Mucosa of descending colon (tissue), 3 donors: ENCODE measurements around the gene RASGRP2. TPM values are rescaled to one million over a fixed set of nuclear protein-coding genes. Genes with fewer than 3 reads are reported as not detected.

Experiments
- ATAC-seq: fragments of 200-7000 bp; cut with Tn5 transposase; one replicate; pipeline ENCODE4 v1.9.1; 2020; ENCODE audit warnings: mild to moderate bottlenecking, moderate library complexity
- DNase-seq, 3 donors: peaks; one replicate each; pipeline ENCODE4 v3.0.0-alpha.2; 2020
- H3K36me3 ChIP-seq: fragments of 200-600 bp; one replicate; pipeline ENCODE4 v1.8.0; 2021; ENCODE audit warnings: low read depth, mild to moderate bottlenecking
- H3K4me1 ChIP-seq: fragments of 200-600 bp; one replicate; pipeline ENCODE4 v1.8.0; 2021; ENCODE audit warnings: low read depth, mild to moderate bottlenecking
- H3K4me3 ChIP-seq: fragments of 200-600 bp; one replicate; pipeline ENCODE4 v1.8.0; 2021; ENCODE audit warnings: mild to moderate bottlenecking
- H3K9me3 ChIP-seq: fragments of 200-600 bp; one replicate; pipeline ENCODE4 v1.8.0; 2021; ENCODE audit warnings: mild to moderate bottlenecking
- CTCF ChIP-seq: fragments of 200-600 bp; IDR thresholded peaks from one replicate; pipeline ENCODE4 v1.8.0; 2022; ENCODE audit warnings: antibody characterized with exemption, mild to moderate bottlenecking
- intact Hi-C, 2 donors: fragments of 100-400 bp; cut with DNase I in 1 of 2; cut with micrococcal nuclease in 1 of 2; formaldehyde crosslinking; loops; one replicate each; pipeline versions ENCODE4 v1.11.0 to v1.11.1; 2022; cut with DNase I, micrococcal nuclease
- total RNA-seq, 3 donors: library from RNA; stranded (reverse); fragmentation: NEBNext Ultra II Directional in 2 of 3; extraction: Animal tissue kit (Norgen Biotek cat#: 25700) in 2 of 3; gene quantifications; one replicate each; pipeline versions ENCODE4 v1.2.1 to v1.2.4, GENCODE V29; 2021 to 2023
- donor health status: DM: no; HTN: no; CAD: no; lungs with moderate emphysema.
- donor health status: DM: no; HTN: no; CAD: no.
- donor health status: DM: no; HTN: yes; CAD: no.

RASGRP2 gene
- total RNA-seq, 3 donors from 2014 or later = 3.3 to 25.6 (median 9.7) TPM

- ATAC-seq = no peak
- Histone ChIP-seq H3K4me1 (peaks cover 6% of the 10 kb centered on the region), H3K4me3 (no peak overlapping the region), H3K9me3 (no peaks in the 10 kb centered on the region), H3K36me3 (peaks cover 40% of the 10 kb centered on the region)
- no peak for TF ChIP-seq CTCF
- intact Hi-C loops = no loop called here
- DNase-seq = peak in 1 of 3 donors; percentile 27
These were observed 21.4 kb upstream of the RASGRP2 start for GRCh38 chr11:64765291-64765850.

- intact Hi-C loops = no loop called here
- Histone ChIP-seq H3K4me3 (no peak overlapping the region), H3K36me3 (peaks cover 39% of the 10 kb centered on the region), H3K4me1 (peaks cover 6% of the 10 kb centered on the region), H3K9me3 (no peaks in the 10 kb centered on the region)
- DNase-seq (no peak), ATAC-seq (no peak)
- no peak for TF ChIP-seq CTCF
These were observed 20.8 kb upstream of the RASGRP2 start for GRCh38 chr11:64764753-64765152.

- no peaks in the 10 kb centered on the region for H3K9me3 ChIP-seq
- peaks cover 6% of the 10 kb centered on the region for H3K4me1 ChIP-seq
- DNase-seq (peak in 2 of 3 donors; percentile 30 to 73), ATAC-seq (peak; percentile 33)
- TF ChIP-seq CTCF = no peak
- H3K4me3 ChIP-seq = no peak overlapping the region
- intact Hi-C loops = no loop called here
- H3K36me3 ChIP-seq = peaks cover 32% of the 10 kb centered on the region
These were observed 20.2 kb upstream of the RASGRP2 start for GRCh38 chr11:64764040-64764611.

GRCh38 chr11:64763526-64764039 lies 19.6 kb upstream of the RASGRP2 start:
- no peak for TF ChIP-seq CTCF
- ATAC-seq (no peak), DNase-seq (peak in 1 of 3 donors; percentile 29)
- H3K4me3 ChIP-seq = no peak overlapping the region
- H3K9me3 ChIP-seq = no peaks in the 10 kb centered on the region
- H3K36me3 ChIP-seq = peaks cover 27% of the 10 kb centered on the region
- intact Hi-C loops = no loop called here
- H3K4me1 ChIP-seq = peaks cover 6% of the 10 kb centered on the region

GRCh38 chr11:64762674-64763525 lies 19.0 kb upstream of the RASGRP2 start:
- peaks cover 20% of the 10 kb centered on the region for H3K36me3 ChIP-seq
- ATAC-seq (peak; percentile 2), DNase-seq (no peak)
- peaks cover 6% of the 10 kb centered on the region for H3K4me1 ChIP-seq
- no peak for TF ChIP-seq CTCF
- H3K4me3 ChIP-seq = no peak overlapping the region
- intact Hi-C loops = no loop called here
- H3K9me3 ChIP-seq = no peaks in the 10 kb centered on the region
